H9 (cell line): ENCODE results near the gene ACBD6. TPM values are rescaled to one million over a fixed set of nuclear protein-coding genes. Genes with fewer than 3 reads are reported as not detected.
A peak's percentile ranks its signal among the peaks of the same experiment; 100 is the strongest.

ENCODE experiments used
- DNase-seq: peaks from one replicate; pipeline ENCODE4 v3.0.0-alpha.2; 2017
- H2AFZ ChIP-seq: one replicate; pipeline ENCODE4 v1.6.1; 2013; ENCODE audit warnings: mild to moderate bottlenecking, low read length, control low read depth, moderate library complexity
- H2AK5ac ChIP-seq: 2 replicates; pipeline ENCODE4 v1.6.1; 2013; ENCODE audit warnings: low read length, control low read depth, mixed read lengths; ENCODE audit not compliant: insufficient read length
- H2BK120ac ChIP-seq: one replicate; pipeline ENCODE4 v1.6.1; 2013; ENCODE audit warnings: low read depth, mild to moderate bottlenecking, low read length, control low read depth, inconsistent platforms; ENCODE audit not compliant: poor library complexity, severe bottlenecking
- H2BK12ac ChIP-seq: 2 replicates; pipeline ENCODE4 v1.6.1; 2013; ENCODE audit warnings: low read length, control low read depth, mixed read lengths, low read depth; ENCODE audit not compliant: insufficient read length
- H2BK15ac ChIP-seq: 2 replicates; pipeline ENCODE4 v1.6.1; 2013; ENCODE audit warnings: low read depth, low read length, control low read depth
- H2BK20ac ChIP-seq: one replicate; pipeline ENCODE4 v1.6.1; 2013; ENCODE audit warnings: low read depth, mild to moderate bottlenecking, low read length, control low read depth, inconsistent platforms; ENCODE audit not compliant: poor library complexity, severe bottlenecking
- H2BK5ac ChIP-seq: 2 replicates; pipeline ENCODE4 v1.6.1; 2013; ENCODE audit warnings: low read length, control low read depth, mixed read lengths; ENCODE audit not compliant: insufficient read length
- H3K14ac ChIP-seq: 2 replicates; pipeline ENCODE4 v1.6.1; 2013; ENCODE audit warnings: low read length, control low read depth; ENCODE audit not compliant: insufficient read depth
- H3K18ac ChIP-seq: 2 replicates; pipeline ENCODE4 v1.6.1; 2013; ENCODE audit warnings: low read depth, mild to moderate bottlenecking, mixed read lengths, low read length, control low read depth; ENCODE audit not compliant: insufficient read length
- H3K23ac ChIP-seq: 2 replicates; pipeline ENCODE4 v1.6.1; 2013; ENCODE audit warnings: low read length, control low read depth, mixed read lengths, low read depth; ENCODE audit not compliant: insufficient read length
- H3K23me2 ChIP-seq: 2 replicates; pipeline ENCODE4 v1.6.1; 2013; ENCODE audit warnings: low read depth, mild to moderate bottlenecking, mixed read lengths, low read length, control low read depth; ENCODE audit not compliant: insufficient read length, poor library complexity, severe bottlenecking
- H3K27ac ChIP-seq: 2 replicates; pipeline ENCODE4 v1.5.1; 2013; ENCODE audit warnings: low read length, control low read depth, mixed read lengths, low read depth; ENCODE audit not compliant: insufficient read length
- H3K27me3 ChIP-seq: 2 replicates; pipeline ENCODE4 v1.6.1; 2013; ENCODE audit warnings: low read length, control low read depth, inconsistent platforms; ENCODE audit not compliant: insufficient read depth
- H3K4ac ChIP-seq: 2 replicates; pipeline ENCODE4 v1.6.1; 2013; ENCODE audit warnings: low read depth, mild to moderate bottlenecking, control low read depth, inconsistent platforms, low read length, moderate library complexity
- H3K4me1 ChIP-seq: 2 replicates; pipeline ENCODE4 v1.6.1; 2013; ENCODE audit warnings: low read length, control low read depth, inconsistent platforms; ENCODE audit not compliant: insufficient read depth
- H3K4me2 ChIP-seq: 2 replicates; pipeline ENCODE4 v1.6.1; 2013; ENCODE audit warnings: low read length, control low read depth, mixed read lengths; ENCODE audit not compliant: insufficient read length, insufficient read depth
- H3K56ac ChIP-seq: 2 replicates; pipeline ENCODE4 v1.6.1; 2013; ENCODE audit warnings: low read depth, mild to moderate bottlenecking, mixed read lengths, low read length, control low read depth; ENCODE audit not compliant: insufficient read length
- H3K79me1 ChIP-seq: 2 replicates; pipeline ENCODE4 v1.6.1; 2013; ENCODE audit warnings: low read depth, mild to moderate bottlenecking, moderate library complexity, low read length, control low read depth, inconsistent platforms; ENCODE audit not compliant: insufficient read depth, poor library complexity, severe bottlenecking
- H3K79me2 ChIP-seq: 2 replicates; pipeline ENCODE4 v1.6.1; 2013; ENCODE audit warnings: low read length, control low read depth, inconsistent platforms; ENCODE audit not compliant: insufficient read depth
- H3K9ac ChIP-seq: 2 replicates; pipeline ENCODE4 v1.6.1; 2013; ENCODE audit warnings: low read length, control low read depth, mixed read lengths; ENCODE audit not compliant: insufficient read length; ENCODE audit errors: extremely low read depth
- H3K9me3 ChIP-seq: one replicate; pipeline ENCODE4 v1.6.1; 2013; ENCODE audit warnings: low read depth, low read length, inconsistent platforms; ENCODE audit not compliant: control insufficient read depth
- H3T11ph ChIP-seq: one replicate; pipeline ENCODE4 v1.6.1; 2013; ENCODE audit warnings: mild to moderate bottlenecking, low read length, control low read depth, inconsistent platforms
- H4K20me1 ChIP-seq: one replicate; pipeline ENCODE4 v1.6.1; 2013; ENCODE audit not compliant: control insufficient read depth, insufficient read length, insufficient read depth
- H4K5ac ChIP-seq: 2 replicates; pipeline ENCODE4 v1.6.1; 2013; ENCODE audit warnings: low read depth, mild to moderate bottlenecking, mixed read lengths, low read length, control low read depth; ENCODE audit not compliant: insufficient read length
- H4K8ac ChIP-seq: replicated peaks from 2 replicates; pipeline ENCODE4 v1.6.1; 2013; ENCODE audit warnings: low read length, control low read depth, mixed read lengths, low read depth; ENCODE audit not compliant: insufficient read length
- H4K91ac ChIP-seq: 2 replicates; pipeline ENCODE4 v1.6.1; 2013; ENCODE audit warnings: low read depth, mild to moderate bottlenecking, moderate library complexity, mixed read lengths, low read length, control low read depth; ENCODE audit not compliant: insufficient read length
- H3K27ac Mint-ChIP-seq, 3 experiments: 2 replicates in 2 of 3; 3 replicates in 1 of 3; pipeline ENCODE4 v1.8.0; 2020 to 2021; ENCODE audit warnings: mixed read lengths in 3 of 3, mild to moderate bottlenecking in 1 of 3, moderate library complexity in 1 of 3
- H3K27me3 Mint-ChIP-seq: 2 replicates; pipeline ENCODE4 v1.8.0; 2021; ENCODE audit warnings: low read depth, mild to moderate bottlenecking, moderate library complexity, mixed read lengths
- H3K36me3 Mint-ChIP-seq, 3 experiments: 2 replicates in 2 of 3; 3 replicates in 1 of 3; pipeline ENCODE4 v1.8.0; 2020 to 2021; ENCODE audit warnings: low read depth in 3 of 3, mixed read lengths in 3 of 3; ENCODE audit not compliant: insufficient read depth in 1 of 3
- H3K4me1 Mint-ChIP-seq, 2 experiments: 2 replicates each; pipeline ENCODE4 v1.8.0; 2020; ENCODE audit warnings: mixed read lengths in 2 of 2
- H3K4me3 Mint-ChIP-seq, 2 experiments: 2 replicates in 1 of 2; 3 replicates in 1 of 2; pipeline ENCODE4 v1.8.0; 2020 to 2021; ENCODE audit warnings: mild to moderate bottlenecking in 2 of 2, mixed read lengths in 2 of 2, moderate library complexity in 1 of 2
- H3K9me3 Mint-ChIP-seq, 2 experiments: 2 replicates in 1 of 2; 3 replicates in 1 of 2; pipeline ENCODE4 v1.8.0; 2020; ENCODE audit warnings: mild to moderate bottlenecking in 2 of 2, mixed read lengths in 2 of 2, moderate library complexity in 1 of 2
- CTCF ChIP-seq: fragments of 200-600 bp; sonication (generic); conservative IDR thresholded peaks from 3 replicates; pipeline ENCODE4 v1.8.0; 2021; ENCODE audit warnings: antibody characterized with exemption, mild to moderate bottlenecking
- WGBS: extraction: QIAGEN DNeasy Blood & Tissue Kit; methylation state at CpG from one replicate; pipeline ENCODE4 v1.1.7; 2013; ENCODE audit warnings: missing lambda C conversion rate, low lambda C conversion rate, mixed read lengths; ENCODE audit not compliant: insufficient read length; ENCODE audit errors: extremely low coverage; 5-methylcytosine and 5-hydroxymethylcytosine counted together
- total RNA-seq: library from RNA; stranded (reverse); gene quantifications from 2 replicates; pipeline ENCODE4 v1.2.1, GENCODE V29; 2021

The ACBD6 gene
- total RNA-seq, 1 experiment from 2014 or later = 51.4 TPM

GRCh38 chr1:180250499-180250770 is 251.9 kb downstream of the ACBD6 start:
- Histone ChIP-seq H3K23ac (no peak overlapping the region), H3K14ac (no peak overlapping the region), H3K4me1 (peaks cover 5% of the 10 kb centered on the region; the same call in 1 of the 2 replicates), H3K9me3 (no peaks in the 10 kb centered on the region), H4K91ac (no peak overlapping the region), H3K18ac (no peak overlapping the region), H3K79me1 (no peaks in the 10 kb centered on the region), H2BK5ac (no peak overlapping the region), H3K56ac (no peak overlapping the region), H3K4ac (no peak overlapping the region), H2BK12ac (no peak overlapping the region), H4K8ac (no peak overlapping the region), H2AK5ac (no peak overlapping the region), H2BK20ac (no peak overlapping the region), H3K4me2 (no peak overlapping the region), H3K23me2 (no peaks in the 10 kb centered on the region), H2BK15ac (no peak overlapping the region), H3K27ac (no peak overlapping the region), H3K79me2 (no peaks in the 10 kb centered on the region), H3T11ph (no peak overlapping the region), H3K27me3 (no peaks in the 10 kb centered on the region), H4K20me1 (no peaks in the 10 kb centered on the region), H4K5ac (no peak overlapping the region), H3K9ac (no peak overlapping the region), H2AFZ (no peak overlapping the region), H2BK120ac (no peak overlapping the region)
- no peak for DNase-seq
- Mint-ChIP-seq H3K4me3 (no peak overlapping the region), H3K36me3 (no peaks in the 10 kb centered on the region), H3K9me3 (no peaks in the 10 kb centered on the region), H3K27me3 (peaks cover 3% of the 10 kb centered on the region; the same call in 1 of the 2 replicates), H3K27ac (peak overlapping the region in 1 of 3 experiments; percentile 8; a peak in 1 of 7 replicates), H3K4me1 (peaks cover 38 to 47% of the 10 kb centered on the region in 2 experiments)
- no CpG with 5 or more reads among the region's 7 CpGs for WGBS
- TF ChIP-seq CTCF = no peak
